ENCODE results near the gene SORL1. TPM values are rescaled to one million over a fixed set of nuclear protein-coding genes. Genes with fewer than 3 reads are reported as not detected.

Gene SORL1
- polyA plus RNA-seq, 1 donor from 2014 or later, result 6.5 TPM

DNA sequence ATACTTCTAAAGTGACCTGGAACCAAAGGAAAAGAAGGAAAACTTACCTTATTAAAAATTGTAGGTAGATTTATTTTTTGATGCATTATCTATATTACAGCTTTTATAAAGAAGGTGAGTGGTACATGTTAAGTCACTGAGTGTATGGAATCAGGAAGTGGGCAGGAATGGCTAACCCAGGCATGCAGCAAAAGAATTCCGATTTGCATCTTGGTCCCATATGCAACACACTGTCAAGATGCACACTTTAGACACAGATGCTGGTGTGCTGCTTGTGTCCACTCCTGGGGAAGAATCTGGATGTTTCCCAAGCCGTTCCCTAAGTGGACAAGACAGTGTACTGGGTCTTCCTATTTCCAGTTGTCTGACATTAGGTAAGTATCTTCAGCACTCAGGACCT is 100.5 kb downstream of the SORL1 start:
- Histone ChIP-seq H3K9me2 (ENCODE audit: insufficient read depth, low read length) (no peaks in the 10 kb centered on the region), H3K27me3 (ENCODE audit: insufficient read depth, low read depth, low read length) (no peaks in the 10 kb centered on the region), H4K20me1 (ENCODE audit: insufficient read depth) (no peaks in the 10 kb centered on the region), H3K36me3 (ENCODE audit: insufficient read depth, low read length) (no peaks in the 10 kb centered on the region), H3F3A (ENCODE audit: insufficient read depth, low read length, poor library complexity, severe bottlenecking) (no peaks in the 10 kb centered on the region), H3K9me3 (ENCODE audit: low read length) (no peaks in the 10 kb centered on the region), H3K4me3 (ENCODE audit: low read length) (no peak overlapping the region), H3K79me2 (replicated peaks; ENCODE audit: insufficient read depth, low read length) (no peaks in the 10 kb centered on the region), H2AFZ (ENCODE audit: low read depth, low read length) (no peak overlapping the region), H3K9ac (ENCODE audit: low read length) (no peak overlapping the region), H3K27ac (ENCODE audit: low read length) (no peak overlapping the region), H3K4me2 (ENCODE audit: low read length) (no peak overlapping the region)
- TF ChIP-seq MXI1 (conservative IDR thresholded peaks at IDR 0.05; ENCODE audit: poor library complexity, severe bottlenecking), result no peak
- TF ChIP-seq, protein P1, sequence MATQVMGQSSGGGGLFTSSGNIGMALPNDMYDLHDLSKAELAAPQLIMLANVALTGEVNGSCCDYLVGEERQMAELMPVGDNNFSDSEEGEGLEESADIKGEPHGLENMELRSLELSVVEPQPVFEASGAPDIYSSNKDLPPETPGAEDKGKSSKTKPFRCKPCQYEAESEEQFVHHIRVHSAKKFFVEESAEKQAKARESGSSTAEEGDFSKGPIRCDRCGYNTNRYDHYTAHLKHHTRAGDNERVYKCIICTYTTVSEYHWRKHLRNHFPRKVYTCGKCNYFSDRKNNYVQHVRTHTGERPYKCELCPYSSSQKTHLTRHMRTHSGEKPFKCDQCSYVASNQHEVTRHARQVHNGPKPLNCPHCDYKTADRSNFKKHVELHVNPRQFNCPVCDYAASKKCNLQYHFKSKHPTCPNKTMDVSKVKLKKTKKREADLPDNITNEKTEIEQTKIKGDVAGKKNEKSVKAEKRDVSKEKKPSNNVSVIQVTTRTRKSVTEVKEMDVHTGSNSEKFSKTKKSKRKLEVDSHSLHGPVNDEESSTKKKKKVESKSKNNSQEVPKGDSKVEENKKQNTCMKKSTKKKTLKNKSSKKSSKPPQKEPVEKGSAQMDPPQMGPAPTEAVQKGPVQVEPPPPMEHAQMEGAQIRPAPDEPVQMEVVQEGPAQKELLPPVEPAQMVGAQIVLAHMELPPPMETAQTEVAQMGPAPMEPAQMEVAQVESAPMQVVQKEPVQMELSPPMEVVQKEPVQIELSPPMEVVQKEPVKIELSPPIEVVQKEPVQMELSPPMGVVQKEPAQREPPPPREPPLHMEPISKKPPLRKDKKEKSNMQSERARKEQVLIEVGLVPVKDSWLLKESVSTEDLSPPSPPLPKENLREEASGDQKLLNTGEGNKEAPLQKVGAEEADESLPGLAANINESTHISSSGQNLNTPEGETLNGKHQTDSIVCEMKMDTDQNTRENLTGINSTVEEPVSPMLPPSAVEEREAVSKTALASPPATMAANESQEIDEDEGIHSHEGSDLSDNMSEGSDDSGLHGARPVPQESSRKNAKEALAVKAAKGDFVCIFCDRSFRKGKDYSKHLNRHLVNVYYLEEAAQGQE (IDR thresholded peaks at IDR 0.05; ENCODE audit: borderline replicate concordance), result no peak
- TF ChIP-seq EZH2 (IDR thresholded peaks at IDR 0.05; ENCODE audit: borderline replicate concordance, insufficient read depth, low read length, poor library complexity, severe bottlenecking), result no peak
- no peak for TF ChIP-seq TAF1 (IDR thresholded peaks at IDR 0.05; ENCODE audit: low read depth)
- no peak for TF ChIP-seq POLR2AphosphoS5 (IDR thresholded peaks at IDR 0.05)
- no peak for TF ChIP-seq RAD21 (conservative IDR thresholded peaks at IDR 0.05)
- TF ChIP-seq, protein P2, sequence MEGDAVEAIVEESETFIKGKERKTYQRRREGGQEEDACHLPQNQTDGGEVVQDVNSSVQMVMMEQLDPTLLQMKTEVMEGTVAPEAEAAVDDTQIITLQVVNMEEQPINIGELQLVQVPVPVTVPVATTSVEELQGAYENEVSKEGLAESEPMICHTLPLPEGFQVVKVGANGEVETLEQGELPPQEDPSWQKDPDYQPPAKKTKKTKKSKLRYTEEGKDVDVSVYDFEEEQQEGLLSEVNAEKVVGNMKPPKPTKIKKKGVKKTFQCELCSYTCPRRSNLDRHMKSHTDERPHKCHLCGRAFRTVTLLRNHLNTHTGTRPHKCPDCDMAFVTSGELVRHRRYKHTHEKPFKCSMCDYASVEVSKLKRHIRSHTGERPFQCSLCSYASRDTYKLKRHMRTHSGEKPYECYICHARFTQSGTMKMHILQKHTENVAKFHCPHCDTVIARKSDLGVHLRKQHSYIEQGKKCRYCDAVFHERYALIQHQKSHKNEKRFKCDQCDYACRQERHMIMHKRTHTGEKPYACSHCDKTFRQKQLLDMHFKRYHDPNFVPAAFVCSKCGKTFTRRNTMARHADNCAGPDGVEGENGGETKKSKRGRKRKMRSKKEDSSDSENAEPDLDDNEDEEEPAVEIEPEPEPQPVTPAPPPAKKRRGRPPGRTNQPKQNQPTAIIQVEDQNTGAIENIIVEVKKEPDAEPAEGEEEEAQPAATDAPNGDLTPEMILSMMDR (IDR thresholded peaks at IDR 0.05; ENCODE audit: poor library complexity, severe bottlenecking), result no peak
- no peak for TF ChIP-seq SMC3 (conservative IDR thresholded peaks at IDR 0.05; ENCODE audit: poor library complexity)
- no peak for TF ChIP-seq EP300 (conservative IDR thresholded peaks at IDR 0.05; ENCODE audit: poor library complexity, severe bottlenecking)

DNA sequence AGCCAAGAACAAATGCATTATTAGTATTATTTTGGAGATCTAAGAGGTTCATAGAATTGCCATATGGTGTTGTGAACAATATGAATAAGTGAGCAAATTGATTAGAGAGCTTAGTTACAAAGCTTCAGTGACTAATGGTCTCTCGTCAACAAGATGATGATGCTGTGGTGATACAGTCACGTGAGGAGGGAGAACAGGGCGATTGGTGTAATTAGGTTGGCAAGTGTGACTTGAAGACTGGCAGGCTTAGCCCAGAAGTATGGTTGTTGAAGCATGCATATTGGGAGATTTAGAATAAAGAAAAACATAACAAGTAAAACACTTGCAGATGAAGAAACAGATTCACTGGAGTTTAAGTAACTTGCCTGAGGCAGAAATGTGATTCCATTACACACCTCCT is 101.3 kb downstream of the SORL1 start:
- TF ChIP-seq MXI1 (conservative IDR thresholded peaks at IDR 0.05; ENCODE audit: poor library complexity, severe bottlenecking) (no peak), EZH2 (IDR thresholded peaks at IDR 0.05; ENCODE audit: borderline replicate concordance, insufficient read depth, low read length, poor library complexity, severe bottlenecking) (no peak), POLR2AphosphoS5 (IDR thresholded peaks at IDR 0.05) (no peak), TAF1 (IDR thresholded peaks at IDR 0.05; ENCODE audit: low read depth) (no peak), RAD21 (conservative IDR thresholded peaks at IDR 0.05) (no peak)
- TF ChIP-seq, protein P2 (IDR thresholded peaks at IDR 0.05; ENCODE audit: poor library complexity, severe bottlenecking), result no peak
- TF ChIP-seq, protein P1 (IDR thresholded peaks at IDR 0.05; ENCODE audit: borderline replicate concordance), result no peak
- Histone ChIP-seq H3K79me2 (replicated peaks; ENCODE audit: insufficient read depth, low read length) (no peaks in the 10 kb centered on the region), H3K36me3 (ENCODE audit: insufficient read depth, low read length) (no peaks in the 10 kb centered on the region), H3F3A (ENCODE audit: insufficient read depth, low read length, poor library complexity, severe bottlenecking) (no peaks in the 10 kb centered on the region), H4K20me1 (ENCODE audit: insufficient read depth) (no peaks in the 10 kb centered on the region), H3K4me2 (ENCODE audit: low read length) (no peak overlapping the region), H3K27me3 (ENCODE audit: insufficient read depth, low read depth, low read length) (no peaks in the 10 kb centered on the region), H3K9me2 (ENCODE audit: insufficient read depth, low read length) (no peaks in the 10 kb centered on the region), H3K9me3 (ENCODE audit: low read length) (no peaks in the 10 kb centered on the region), H3K4me3 (ENCODE audit: low read length) (no peak overlapping the region), H2AFZ (ENCODE audit: low read depth, low read length) (no peak overlapping the region), H3K9ac (ENCODE audit: low read length) (no peak overlapping the region), H3K27ac (ENCODE audit: low read length) (no peak overlapping the region)

Data from neural cell (in vitro differentiated cells).